ENCODE data around the gene CDH12.

GRCh38 chr5:22306011-22306410, 547.1 kb downstream of the CDH12 start:
- no peak for TF ChIP-seq SPI1 (IDR thresholded peaks at IDR 0.05; ENCODE audit: borderline replicate concordance, low read depth)
- no peak for TF ChIP-seq REST (IDR thresholded peaks at IDR 0.05; ENCODE audit: insufficient replicate concordance, low read depth)
- no peak for TF ChIP-seq CTCF (IDR thresholded peaks at IDR 0.05; ENCODE audit: insufficient read depth, low read length)
- no peak for TF ChIP-seq GABPA (IDR thresholded peaks at IDR 0.05; ENCODE audit: low read depth)
- no peak for TF ChIP-seq POLR2AphosphoS5 (IDR thresholded peaks at IDR 0.05; ENCODE audit: low read depth)
